ENCODE data around the gene PTPRD. TPM values are rescaled to one million over a fixed set of nuclear protein-coding genes. Genes with fewer than 3 reads are reported as not detected.

The PTPRD gene
- total RNA-seq, 1 experiment from 2014 or later: not detected

GRCh38 chr9:8815931-8816330, 1796.9 kb downstream of the PTPRD start:
- Histone ChIP-seq H3K27ac (ENCODE audit: low read depth, low read length, poor library complexity, severe bottlenecking) (no peak overlapping the region), H3K36me3 (ENCODE audit: insufficient read depth, low read length, poor library complexity, severe bottlenecking) (no peaks in the 10 kb centered on the region), H3K9me3 (ENCODE audit: low read depth, low read length, poor library complexity, severe bottlenecking) (no peaks in the 10 kb centered on the region), H3K27me3 (replicated peaks; ENCODE audit: insufficient read depth, low read depth, low read length, poor library complexity) (peaks cover 42% of the 10 kb centered on the region), H3K4me3 (ENCODE audit: low read depth, low read length, poor library complexity, severe bottlenecking) (no peak overlapping the region), H3K4me1 (ENCODE audit: insufficient read depth, low read length, poor library complexity, severe bottlenecking) (no peaks in the 10 kb centered on the region)
- no TSS peak for BruUV-seq (replicated peaks)
- TF ChIP-seq EZH2 (IDR thresholded peaks at IDR 0.05; ENCODE audit: borderline replicate concordance, low read depth, low read length, poor library complexity, severe bottlenecking) (no peak), CTCF (conservative IDR thresholded peaks at IDR 0.05; ENCODE audit: low read depth, low read length) (no peak)
- DNase-seq (ENCODE audit: low spot score): no peak
- intact Hi-C loops (cut with micrococcal nuclease; ENCODE audit: unreplicated experiment): no loop called here
- ChIA-PET POLR2A (ENCODE audit: low non-redundant PET) (no interaction called here), CTCF (no interaction called here)

DNA sequence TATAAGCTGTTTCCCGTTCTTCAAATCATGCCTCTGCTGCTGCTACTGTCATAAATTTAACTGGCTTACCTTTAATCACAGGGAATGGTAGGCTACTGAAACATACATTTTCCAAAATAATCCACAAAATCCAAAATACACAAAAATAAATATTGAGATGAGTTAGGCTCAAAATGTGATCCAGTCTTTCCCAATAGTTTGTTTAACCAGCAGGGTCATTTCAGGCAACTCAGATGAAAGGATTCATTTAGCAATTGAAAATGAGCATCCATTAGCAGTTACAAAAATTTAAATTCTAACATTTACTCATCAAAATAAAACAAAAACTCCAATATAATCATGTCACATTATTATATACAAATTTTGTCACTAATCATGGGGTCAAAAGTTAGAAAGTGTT, 1797.6 kb downstream of the PTPRD start:
- H3K36me3 ChIP-seq (ENCODE audit: insufficient read depth, low read length, poor library complexity, severe bottlenecking): no peaks in the 10 kb centered on the region
- ChIA-PET CTCF (no interaction called here), POLR2A (ENCODE audit: low non-redundant PET) (no interaction called here)
- no peak for DNase-seq (ENCODE audit: low spot score)
- no peak overlapping the region for H3K4me3 ChIP-seq (ENCODE audit: low read depth, low read length, poor library complexity, severe bottlenecking)
- H3K9me3 ChIP-seq (ENCODE audit: low read depth, low read length, poor library complexity, severe bottlenecking): no peaks in the 10 kb centered on the region
- TF ChIP-seq CTCF (conservative IDR thresholded peaks at IDR 0.05; ENCODE audit: low read depth, low read length) (no peak), EZH2 (IDR thresholded peaks at IDR 0.05; ENCODE audit: borderline replicate concordance, low read depth, low read length, poor library complexity, severe bottlenecking) (no peak)
- intact Hi-C loops (cut with micrococcal nuclease; ENCODE audit: unreplicated experiment): no loop called here
- no peak overlapping the region for H3K27ac ChIP-seq (ENCODE audit: low read depth, low read length, poor library complexity, severe bottlenecking)
- H3K4me1 ChIP-seq (ENCODE audit: insufficient read depth, low read length, poor library complexity, severe bottlenecking): no peaks in the 10 kb centered on the region
- peaks cover 41% of the 10 kb centered on the region for H3K27me3 ChIP-seq (replicated peaks; ENCODE audit: insufficient read depth, low read depth, low read length, poor library complexity)
- BruUV-seq (replicated peaks): no TSS peak

- Histone ChIP-seq H3K9me3 (ENCODE audit: low read depth, low read length, poor library complexity, severe bottlenecking) (no peaks in the 10 kb centered on the region), H3K27me3 (replicated peaks; ENCODE audit: insufficient read depth, low read depth, low read length, poor library complexity) (peaks cover 32% of the 10 kb centered on the region), H3K4me1 (ENCODE audit: insufficient read depth, low read length, poor library complexity, severe bottlenecking) (no peaks in the 10 kb centered on the region), H3K36me3 (ENCODE audit: insufficient read depth, low read length, poor library complexity, severe bottlenecking) (no peaks in the 10 kb centered on the region), H3K4me3 (ENCODE audit: low read depth, low read length, poor library complexity, severe bottlenecking) (no peak overlapping the region), H3K27ac (ENCODE audit: low read depth, low read length, poor library complexity, severe bottlenecking) (no peak overlapping the region)
- ChIA-PET POLR2A (ENCODE audit: low non-redundant PET) (no interaction called here), CTCF (no interaction called here)
- intact Hi-C loops (cut with micrococcal nuclease; ENCODE audit: unreplicated experiment): no loop called here
- TF ChIP-seq EZH2 (IDR thresholded peaks at IDR 0.05; ENCODE audit: borderline replicate concordance, low read depth, low read length, poor library complexity, severe bottlenecking) (no peak), CTCF (conservative IDR thresholded peaks at IDR 0.05; ENCODE audit: low read depth, low read length) (no peak)
- BruUV-seq (replicated peaks): no TSS peak
- no peak for DNase-seq (ENCODE audit: low spot score)
Observed at GRCh38 chr9:8812888-8813287, 1799.9 kb downstream of the PTPRD start.
